HG03139 (cell line): ENCODE data around the gene HIP1.
"Not testable (repeated sequence)": the region's sequence is repeated elsewhere in the genome, so short reads cannot be mapped to it uniquely, and the experiment has no call there.

ENCODE experiments used
- ATAC-seq: cut with Tn5 transposase; IDR thresholded peaks from one replicate; pipeline ENCODE4 v1.9.1; 2021; ENCODE audit not compliant: unreplicated experiment

The HIP1 gene

DNA sequence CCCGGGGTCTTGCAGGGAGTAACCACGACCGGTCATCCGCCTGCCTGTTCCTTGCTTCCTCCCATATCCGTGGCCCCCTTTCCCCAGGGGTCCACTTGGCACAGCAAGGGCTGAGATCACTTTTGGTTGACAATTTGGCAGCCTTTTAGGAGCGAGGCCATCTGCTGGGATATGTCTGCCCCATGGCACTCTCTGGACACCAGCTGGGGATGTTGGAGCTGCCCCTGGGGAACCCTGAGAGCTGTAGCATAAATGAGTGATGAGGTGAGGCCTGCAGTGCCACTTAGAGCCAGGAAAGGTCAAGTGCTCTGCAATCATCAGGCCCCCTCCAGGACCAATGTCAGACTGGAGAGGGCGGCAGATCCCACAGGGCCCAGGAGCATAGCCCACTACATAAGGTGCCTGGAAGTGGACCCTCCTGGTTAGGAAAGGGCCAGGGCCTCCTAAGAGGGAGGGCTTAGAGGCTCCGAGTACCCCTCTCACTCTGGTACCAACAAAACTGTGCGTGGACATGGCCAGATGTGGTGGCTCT lies 92.1 kb downstream of the HIP1 start:
- ATAC-seq = no peak

DNA sequence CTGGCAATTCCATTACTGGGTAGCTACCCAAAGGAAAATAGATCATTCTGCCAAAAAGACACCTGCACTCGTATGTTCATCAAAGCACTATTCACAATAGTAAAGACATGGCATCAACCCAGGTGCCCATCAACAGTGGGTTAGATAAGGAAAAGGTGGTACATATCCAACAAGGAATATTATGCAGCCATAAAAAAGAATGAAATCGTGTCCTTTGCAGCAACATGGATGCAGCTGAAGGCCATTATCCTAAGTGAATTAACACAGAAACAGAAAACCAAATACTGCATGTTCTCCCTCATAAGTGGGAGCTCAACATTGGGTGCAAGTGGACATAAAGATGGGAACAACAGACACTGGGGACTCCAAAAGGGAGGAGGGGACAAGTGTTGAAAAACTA lies 93.2 kb downstream of the HIP1 start:
- ATAC-seq = no peak

DNA sequence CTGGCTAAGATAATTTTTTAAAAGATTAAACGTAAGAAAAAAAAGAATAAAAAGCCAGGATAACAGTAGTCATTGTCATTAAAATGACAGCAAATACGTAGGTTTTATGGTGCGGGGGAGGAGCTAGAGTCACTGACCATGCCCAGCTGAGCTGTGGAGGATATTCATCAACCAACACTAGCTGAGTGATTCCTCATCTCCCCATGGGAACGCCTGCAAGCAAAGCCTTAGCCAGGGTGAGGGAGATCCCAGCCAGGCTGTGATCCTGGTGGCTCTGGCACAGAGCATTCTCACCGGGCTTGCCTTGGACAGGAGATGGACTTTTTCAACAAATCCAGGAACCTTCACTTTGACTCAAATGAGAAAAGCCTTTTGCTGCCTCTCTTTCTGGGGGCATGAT lies 94.2 kb downstream of the HIP1 start:
- ATAC-seq = no peak

DNA sequence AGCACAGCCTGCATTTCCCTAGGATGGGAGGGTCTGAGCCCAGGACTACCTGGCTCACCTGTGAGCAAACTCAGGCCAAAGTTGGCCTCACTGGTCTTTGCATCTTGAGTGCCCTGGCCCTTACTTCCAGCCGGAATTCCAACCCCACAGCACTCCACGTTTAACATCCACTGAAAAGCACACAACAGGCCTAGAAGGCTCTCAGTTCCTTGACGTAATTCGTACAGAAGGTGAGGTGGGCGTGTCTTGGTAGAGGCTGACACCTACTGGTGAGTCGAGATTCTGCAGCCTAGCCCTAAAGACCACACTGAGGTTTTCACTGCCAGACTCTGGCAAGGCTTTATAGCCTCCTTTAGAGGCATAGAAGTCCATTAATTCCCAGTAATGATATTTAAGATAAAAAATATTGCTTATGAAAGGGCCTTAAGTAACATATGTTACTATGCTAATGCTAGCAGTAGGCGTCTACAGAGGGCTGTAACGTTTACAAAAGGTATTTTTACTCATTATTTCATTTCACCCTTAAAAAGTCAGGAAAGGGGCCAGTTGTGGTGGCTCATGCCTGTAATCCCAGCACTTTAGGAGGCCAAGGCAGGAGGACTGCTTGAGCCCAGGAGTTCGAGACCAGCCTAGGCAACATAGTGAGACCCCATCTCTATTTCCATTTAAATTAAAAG lies 95.8 kb downstream of the HIP1 start:
- ATAC-seq = no peak

DNA sequence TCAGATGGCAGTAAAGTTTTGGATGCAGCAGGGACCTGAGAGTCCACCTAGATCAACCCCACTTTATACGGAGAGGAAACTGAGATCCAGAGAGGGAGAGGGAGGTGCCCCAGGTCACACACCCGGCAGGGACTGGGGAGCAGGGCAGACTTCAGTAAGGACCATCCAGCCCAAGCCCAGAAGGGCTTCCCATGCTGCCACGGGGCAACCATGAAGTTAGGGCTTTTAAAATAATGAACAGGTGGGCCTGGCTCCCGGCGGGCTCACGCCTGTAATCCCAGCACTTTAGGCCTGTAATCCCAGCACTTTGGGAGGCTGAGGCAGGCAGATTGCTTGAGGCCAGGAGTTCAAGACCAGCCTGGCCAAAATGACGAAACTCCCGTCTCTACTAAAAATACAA lies 98.5 kb downstream of the HIP1 start:
- no peak for ATAC-seq

DNA sequence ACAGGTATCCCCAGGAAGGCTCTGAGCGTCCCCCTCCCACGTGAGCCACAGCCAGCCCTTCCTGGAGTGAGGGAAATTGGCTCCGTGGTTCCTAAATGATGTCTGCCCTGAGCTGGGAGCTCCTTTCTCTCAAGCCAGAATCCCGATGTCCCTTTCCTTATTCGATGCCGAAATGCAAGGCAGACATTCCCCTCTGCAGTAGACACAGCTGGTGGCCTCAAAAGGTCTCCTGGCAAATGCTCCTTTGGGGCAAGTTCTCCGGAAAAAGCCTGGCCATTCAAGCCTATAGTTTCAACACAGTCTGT lies 98.9 kb downstream of the HIP1 start:
- no peak for ATAC-seq

DNA sequence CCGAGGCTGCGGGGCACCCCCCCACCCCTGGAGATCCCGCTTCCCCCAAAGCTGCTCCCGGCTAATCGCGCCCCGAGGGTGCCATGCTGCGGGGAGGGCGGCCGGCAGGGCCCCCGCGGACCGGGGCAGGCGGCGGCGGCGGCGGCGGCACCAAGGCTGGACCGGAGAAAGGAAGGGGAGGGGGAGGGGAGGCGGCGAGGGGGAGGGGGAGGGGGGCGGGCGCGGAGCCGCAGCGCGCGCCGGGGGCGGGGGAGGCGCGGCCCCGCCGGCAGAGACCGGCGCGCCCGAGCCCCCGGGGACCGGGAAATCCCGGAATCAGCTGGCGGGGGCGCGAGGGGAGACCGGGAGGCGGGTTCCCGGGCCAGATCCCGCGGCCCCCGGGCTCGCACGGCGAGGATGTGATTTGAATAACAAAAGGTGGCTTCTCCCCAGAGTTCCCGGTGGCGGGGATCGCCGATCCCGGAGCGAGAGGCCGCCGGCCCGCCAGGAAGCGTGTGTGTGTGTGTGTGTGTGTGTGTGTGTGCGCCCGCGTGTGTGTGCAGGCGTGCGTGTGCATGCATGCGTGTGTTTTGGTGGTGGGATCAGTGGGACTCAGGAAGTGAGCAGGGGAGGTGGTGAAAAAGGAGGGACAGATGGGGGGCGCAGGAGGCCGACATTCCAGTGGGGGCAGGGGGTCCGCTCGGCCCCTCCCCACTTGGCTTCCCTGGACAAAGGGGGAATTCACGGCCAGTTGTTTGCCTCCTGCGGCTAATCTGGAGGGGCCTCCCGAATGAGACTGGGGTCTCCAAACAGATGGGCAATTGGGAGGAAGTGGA lies 99.5 kb downstream of the HIP1 start:
- ATAC-seq = no peak

DNA sequence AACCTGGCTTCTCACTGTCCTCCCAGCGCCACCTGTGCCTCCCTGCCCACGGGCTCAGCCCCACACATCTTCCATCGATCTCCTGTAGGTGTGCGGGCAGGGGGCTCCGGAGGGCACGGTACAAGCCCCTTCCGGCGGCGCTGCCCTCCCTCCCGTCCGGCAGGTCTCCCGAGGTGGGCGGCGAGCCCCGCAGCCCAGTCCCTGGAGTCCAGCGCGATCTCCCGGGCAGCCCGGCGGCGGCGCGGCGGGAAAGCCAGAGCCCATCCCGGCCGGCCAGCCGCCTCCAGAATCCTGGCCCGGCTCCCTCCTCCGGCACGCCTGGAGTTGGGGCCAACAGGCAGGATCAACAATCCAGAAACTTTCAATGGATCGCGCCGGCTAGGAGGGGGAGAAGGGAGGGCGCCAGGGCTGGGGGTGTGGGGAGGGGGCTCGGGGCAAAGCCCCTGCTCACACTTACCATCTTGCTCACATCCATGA lies 100.1 kb downstream of the HIP1 start:
- ATAC-seq = no peak

DNA sequence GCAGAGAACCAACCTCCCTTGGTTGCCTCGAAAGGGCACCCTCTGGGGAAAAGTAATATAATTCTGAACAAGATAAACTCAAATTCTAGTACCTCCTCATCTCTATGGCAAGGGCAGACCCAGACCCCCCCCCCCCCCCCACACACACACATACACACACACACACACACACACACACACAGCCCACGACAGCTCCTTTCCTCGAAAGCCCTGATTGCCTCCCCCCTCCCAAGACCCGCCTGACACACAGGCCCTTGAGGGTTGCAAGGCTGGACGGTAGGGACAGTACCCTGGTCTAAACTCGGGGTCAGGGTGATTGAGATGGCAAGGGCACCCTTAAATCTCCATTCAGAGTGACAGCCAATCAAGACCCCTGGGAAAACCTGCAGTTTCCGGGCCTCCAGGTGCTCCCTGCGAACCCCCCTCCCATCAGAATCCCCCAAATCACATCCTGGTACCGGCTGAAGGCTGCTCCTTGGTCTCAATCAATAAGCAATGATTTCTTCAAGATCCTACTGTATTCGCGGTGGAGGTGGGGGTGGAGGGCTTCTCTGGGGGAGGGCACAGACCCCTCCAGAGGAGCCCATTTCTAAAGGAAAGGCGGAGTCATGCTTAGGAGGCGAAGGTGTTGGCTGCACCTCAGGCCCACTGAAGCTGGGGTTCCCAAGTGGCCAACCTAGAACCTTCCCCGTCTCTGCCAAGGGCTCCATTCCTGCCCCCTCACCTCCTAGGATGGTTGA lies 100.7 kb downstream of the HIP1 start:
- ATAC-seq = no peak

DNA sequence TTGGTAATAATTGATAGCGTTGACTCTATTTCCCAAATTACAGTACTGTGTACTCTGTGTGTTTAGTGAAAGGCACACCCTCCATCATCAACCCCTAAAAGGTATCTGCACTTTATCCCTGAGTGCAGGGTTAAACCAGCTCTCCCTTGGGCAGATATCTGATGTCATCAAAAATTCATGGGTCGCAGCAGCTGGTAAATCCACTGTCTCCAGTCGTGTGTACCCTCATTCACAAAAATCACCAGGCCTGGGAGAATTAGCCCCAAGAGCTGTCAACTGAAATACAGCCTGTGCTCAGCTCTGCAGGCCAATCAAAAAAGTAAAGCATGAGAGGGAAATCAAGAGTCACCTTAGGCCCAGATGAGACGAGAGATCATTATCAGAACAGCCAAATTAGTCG lies 103.7 kb downstream of the HIP1 start:
- no peak for ATAC-seq

DNA sequence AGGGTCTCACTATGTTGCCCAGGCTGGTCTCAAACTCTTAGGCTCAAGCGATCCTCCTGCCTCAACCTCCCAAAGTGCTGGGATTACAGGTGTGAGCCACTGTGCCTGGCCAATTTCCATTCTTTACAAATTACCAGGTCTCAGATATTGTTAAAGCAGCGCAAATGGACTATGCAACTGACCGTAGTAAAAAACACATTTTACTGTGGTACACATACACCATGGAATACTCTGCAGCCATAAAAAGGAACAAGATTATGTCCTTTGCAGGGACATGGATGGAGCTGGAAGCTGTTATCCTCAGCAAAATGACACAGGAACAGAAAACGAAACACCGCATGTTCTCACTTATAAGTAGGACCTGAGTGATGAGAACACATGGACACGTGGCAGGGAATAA lies 106.2 kb downstream of the HIP1 start:
- ATAC-seq = not testable (repeated sequence)

DNA sequence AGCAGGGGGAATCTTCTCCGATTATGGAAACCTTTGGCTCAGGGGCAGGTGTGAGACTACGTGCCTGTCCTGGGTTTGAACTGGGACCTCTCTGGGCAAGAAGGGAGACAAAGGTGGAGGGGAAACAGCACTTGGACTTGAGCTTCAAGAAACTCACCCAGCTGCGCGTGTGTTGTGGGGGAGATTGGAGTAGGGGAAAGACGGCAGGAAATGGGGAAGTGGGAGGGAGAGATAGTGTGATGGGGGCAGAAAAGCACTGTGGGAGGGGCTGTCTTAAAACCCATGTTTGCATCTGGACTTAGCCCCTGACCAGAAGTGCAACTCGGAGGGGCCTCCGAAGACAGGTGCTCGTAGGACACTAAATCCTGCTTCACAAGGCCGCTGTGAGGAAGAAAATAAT lies 107.0 kb downstream of the HIP1 start:
- no peak for ATAC-seq

DNA sequence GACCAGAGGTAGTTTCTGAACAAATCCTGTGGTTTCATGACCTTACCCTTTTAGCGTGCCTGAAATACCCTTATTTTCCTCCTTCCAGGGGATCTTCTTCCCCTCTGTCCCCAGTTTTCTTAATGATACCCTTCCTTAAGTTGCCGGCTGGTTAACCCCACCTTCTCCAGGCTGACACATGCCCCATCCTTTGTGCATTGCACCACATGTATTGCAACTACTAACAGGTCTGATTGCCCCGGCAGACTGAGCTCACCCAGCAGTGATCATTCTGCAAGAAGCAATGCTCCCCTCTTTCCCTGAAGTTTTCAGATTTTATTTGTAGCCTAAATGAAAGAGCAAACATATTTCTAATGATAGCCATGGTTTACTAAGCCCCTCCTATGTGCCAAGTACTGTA lies 108.2 kb downstream of the HIP1 start:
- no peak for ATAC-seq

DNA sequence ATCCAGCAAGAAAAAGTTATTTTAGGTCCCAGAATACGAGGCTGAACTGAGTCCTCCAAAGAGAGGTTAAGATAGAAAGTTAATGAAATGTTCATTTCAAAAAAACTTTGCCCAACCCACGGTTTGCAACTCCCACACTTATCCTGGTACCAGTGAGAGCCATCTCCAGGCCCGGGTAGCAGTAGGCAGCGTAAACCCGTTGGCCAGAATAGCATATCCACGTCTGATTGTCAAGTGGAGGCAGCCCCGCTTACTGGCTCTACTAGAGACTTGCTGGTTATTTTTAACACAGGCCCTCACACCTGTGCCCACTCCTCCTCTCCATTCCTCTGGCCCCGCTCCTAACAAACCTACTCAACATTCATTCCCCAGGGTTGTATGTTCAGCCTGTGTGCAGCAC lies 109.7 kb downstream of the HIP1 start:
- no peak for ATAC-seq

DNA sequence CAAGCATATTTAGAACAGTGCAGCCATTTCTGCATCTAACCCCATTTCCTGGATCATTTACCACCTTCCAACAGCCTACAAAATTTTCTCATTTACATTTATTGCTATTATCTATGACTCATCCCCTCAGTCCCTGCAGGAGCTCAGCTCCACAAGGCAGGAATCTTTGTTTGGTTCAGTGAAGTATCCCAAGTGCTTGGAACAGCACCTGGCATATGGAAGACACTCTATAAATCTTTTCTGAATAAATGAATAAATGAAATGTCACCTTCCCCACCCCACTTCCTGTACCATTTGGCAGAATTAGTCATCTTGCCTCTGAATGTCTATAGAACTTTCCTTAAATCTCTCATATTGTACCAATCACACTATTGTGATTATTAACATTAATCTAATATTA lies 110.7 kb downstream of the HIP1 start:
- ATAC-seq = no peak

DNA sequence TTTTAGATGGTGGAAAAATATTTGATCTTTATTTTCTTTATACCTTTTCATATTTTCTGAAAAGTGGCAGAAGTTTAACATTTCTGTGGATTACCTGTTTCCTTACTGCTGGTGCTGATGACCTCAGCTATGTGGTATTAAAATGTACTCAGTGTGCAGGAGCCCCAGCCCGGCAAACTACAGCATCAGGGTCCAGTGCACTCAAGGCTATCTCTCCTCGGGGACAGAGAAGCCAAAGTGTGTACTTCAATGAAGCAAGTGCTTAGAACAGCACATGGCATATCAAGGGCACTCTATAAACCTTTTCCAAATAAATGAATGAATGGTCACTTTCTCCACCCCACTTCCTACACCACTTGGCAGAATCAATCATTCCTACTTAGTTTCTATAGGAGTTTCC lies 111.8 kb downstream of the HIP1 start:
- ATAC-seq = no peak

DNA sequence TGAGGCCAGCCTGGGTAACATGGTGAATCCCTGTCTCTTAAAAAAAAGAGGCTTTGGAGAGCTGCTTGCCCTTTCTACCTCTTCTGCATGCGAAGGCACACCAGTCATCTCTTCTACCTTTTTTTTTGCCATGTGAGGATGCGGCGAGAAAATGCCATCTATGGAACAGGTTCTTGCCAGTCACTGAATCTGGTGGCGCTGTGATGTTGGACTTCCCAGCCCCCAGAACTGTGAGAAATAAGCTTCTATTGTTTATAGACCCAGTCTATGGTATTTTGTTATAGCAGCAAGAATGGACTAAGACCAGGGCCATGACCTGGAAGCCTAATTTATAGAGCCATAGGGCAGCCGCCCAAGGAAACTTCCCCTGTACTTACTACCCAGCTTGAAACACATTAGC lies 112.9 kb downstream of the HIP1 start:
- ATAC-seq = no peak

DNA sequence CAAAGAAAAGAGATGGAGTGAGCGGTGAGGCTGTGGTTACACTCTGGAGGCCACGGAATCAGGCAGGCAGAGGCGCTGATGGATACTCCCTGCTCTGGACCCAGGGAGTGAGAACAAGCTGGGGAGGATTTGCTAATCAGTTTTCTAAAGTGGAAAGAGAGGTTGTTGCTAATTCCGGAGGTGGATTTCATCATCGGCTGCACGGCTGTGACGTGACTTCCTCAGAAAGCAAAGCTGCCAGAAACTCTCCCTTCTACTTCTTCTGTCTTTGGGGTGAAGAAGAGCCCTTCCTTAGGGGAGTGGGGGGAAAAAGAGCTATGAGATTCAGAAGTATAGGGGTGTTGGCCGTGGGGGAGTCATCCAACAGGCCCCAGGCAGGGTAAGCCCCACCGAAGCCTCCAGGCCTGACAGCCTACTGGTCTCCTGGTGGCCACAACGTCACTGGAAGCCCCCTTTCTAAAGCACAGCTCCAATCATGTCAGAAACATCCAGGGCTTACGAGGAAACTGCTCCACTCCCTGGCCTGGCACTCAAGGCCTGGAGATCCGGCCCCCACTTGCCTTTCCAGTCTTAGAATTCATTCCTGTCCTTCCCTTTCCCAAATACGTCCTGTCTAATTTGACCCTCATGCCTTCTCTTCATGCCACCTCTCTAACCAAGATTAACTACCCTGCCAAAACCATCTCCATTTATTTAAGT lies 114.5 kb downstream of the HIP1 start:
- no peak for ATAC-seq

DNA sequence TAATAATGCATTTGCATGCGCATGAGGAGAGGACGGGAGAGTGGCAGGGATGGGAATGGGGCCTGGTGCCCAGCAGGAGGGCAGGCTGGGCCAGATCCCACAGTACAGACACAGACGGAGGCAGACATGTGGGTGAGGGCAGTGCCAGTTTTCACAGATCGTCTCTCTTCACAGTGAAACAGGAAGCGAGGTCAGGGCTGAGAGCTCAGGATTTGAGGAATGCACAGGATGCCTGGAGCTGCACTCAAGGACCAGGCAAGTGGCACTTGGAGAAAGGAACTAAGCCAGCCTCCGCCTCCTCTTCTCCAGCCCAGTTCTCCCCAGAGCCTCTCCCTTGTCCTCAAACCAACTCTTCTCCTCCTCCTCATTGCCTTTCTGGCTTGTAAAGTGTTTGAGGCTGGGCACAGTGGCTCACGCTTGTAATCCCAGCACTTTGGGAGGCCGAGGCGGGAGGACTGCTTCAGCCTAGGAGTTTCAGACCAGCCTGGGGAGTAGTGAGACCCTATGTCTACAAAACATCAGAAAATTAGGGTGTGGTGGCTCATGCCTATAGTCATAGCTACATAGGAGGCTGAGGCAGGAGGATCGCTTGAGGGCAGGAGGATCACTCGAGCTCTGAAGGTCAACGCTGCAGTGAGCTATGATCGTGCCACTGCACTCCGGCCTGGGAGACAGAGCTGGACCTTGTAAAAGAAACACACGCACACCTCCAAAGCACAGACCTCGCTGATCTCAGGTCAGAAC lies 115.2 kb downstream of the HIP1 start:
- no peak for ATAC-seq

DNA sequence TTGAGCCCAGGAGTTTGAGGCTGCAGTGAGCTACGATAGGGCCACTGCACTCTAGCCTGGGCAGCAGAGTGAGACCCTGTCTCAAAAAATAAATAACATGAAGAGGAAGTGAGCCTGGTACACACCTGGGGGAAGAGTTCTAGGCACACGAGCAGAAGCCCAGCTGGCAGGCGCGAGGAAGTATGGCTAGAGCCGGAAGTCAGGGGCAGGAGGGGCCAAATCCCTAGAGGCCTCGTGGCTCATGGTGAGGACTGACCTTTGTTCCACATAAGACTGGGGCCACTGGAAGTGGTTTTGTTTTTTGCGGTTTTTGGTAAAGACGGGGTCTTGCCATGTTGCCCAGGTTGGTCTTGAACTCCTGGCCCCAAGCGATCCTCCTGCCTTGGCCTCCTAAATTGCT lies 117.6 kb downstream of the HIP1 start:
- ATAC-seq = no peak

DNA sequence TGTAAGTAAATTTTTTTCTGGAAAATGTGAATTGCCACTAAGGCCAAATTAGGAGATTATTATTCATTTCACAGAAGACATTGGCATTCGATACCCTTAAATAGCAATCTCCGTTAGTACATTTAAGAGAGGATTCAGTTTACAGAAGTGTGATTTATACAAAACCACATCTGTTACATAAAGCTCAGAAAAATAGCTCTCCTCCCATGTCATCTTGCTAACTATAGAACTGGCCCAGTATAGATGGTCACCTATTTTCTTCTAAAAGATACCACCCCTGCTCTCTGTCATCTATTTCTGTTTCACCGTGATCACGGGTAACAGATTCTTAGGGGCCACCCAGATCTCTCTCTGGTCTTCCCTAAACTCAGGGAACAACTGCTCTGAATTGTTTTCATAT lies 119.1 kb downstream of the HIP1 start:
- ATAC-seq = no peak
